ENCODE data around the gene MMP11. TPM values are rescaled to one million over a fixed set of nuclear protein-coding genes. Genes with fewer than 3 reads are reported as not detected.

The MMP11 gene
- total and polyA plus RNA-seq, 2 of the 13 experiments (the other 11 are each of a cell fraction or from before 2014, with no cell fraction given): 8.9 to 28.6 TPM

GRCh38 chr22:23750714-23751440 lies 21.8 kb upstream of the MMP11 start, which contains the start of gene ZNF70 (continued):
- no peak for TF ChIP-seq ZNF709 (CRISPR knock-in tag; IDR thresholded peaks at IDR 0.05)
- TF ChIP-seq ZNF879 (CRISPR knock-in tag; IDR thresholded peaks at IDR 0.05): no peak
- TF ChIP-seq SP5 (CRISPR knock-in tag; IDR thresholded peaks at IDR 0.05; ENCODE audit: borderline replicate concordance, low read depth): peak; percentile 57; the same call in 1 of the 2 replicates
- TF ChIP-seq JUNB (CRISPR knock-in tag; IDR thresholded peaks at IDR 0.05; ENCODE audit: borderline replicate concordance): no peak
- TF ChIP-seq MAFG (CRISPR knock-in tag; IDR thresholded peaks at IDR 0.05): no peak
- TF ChIP-seq ZBED4 (CRISPR knock-in tag; IDR thresholded peaks at IDR 0.05; ENCODE audit: borderline replicate concordance): no peak
- TF ChIP-seq TBX3 (IDR thresholded peaks at IDR 0.05; ENCODE audit: borderline replicate concordance): no peak
- no peak for TF ChIP-seq ZNF136 (CRISPR knock-in tag; IDR thresholded peaks at IDR 0.05; ENCODE audit: low read depth)
- TF ChIP-seq PLRG1 (conservative IDR thresholded peaks at IDR 0.05): no peak
- TF ChIP-seq ATF2 (CRISPR knock-in tag; IDR thresholded peaks at IDR 0.05): 0 out of 2 replicates have a peak, but pooled peaks have one; percentile 35
- no peak for TF ChIP-seq RFX3 (CRISPR knock-in tag; IDR thresholded peaks at IDR 0.05)
- TF ChIP-seq TAF1 (CRISPR knock-in tag; IDR thresholded peaks at IDR 0.05): peak; percentile 59
- TF ChIP-seq FOXK2 (IDR thresholded peaks at IDR 0.05): no peak
- no peak for TF ChIP-seq ZNF337 (CRISPR knock-in tag; IDR thresholded peaks at IDR 0.05; ENCODE audit: borderline replicate concordance, low read depth)
- peak; percentile 32; the same call in 1 of the 2 replicates for TF ChIP-seq PATZ1 (CRISPR knock-in tag; IDR thresholded peaks at IDR 0.05)
- no peak for TF ChIP-seq PBX2 (CRISPR knock-in tag; IDR thresholded peaks at IDR 0.05)
- TF ChIP-seq BCL6 (CRISPR knock-in tag; IDR thresholded peaks at IDR 0.05): no peak
- TF ChIP-seq ZNF652 (CRISPR knock-in tag; IDR thresholded peaks at IDR 0.05; ENCODE audit: borderline replicate concordance, low read depth): no peak
- TF ChIP-seq ZNF274 (CRISPR knock-in tag; IDR thresholded peaks at IDR 0.05): no peak
- no peak for TF ChIP-seq ZFP62 (CRISPR knock-in tag; IDR thresholded peaks at IDR 0.05)
- TF ChIP-seq NFKBIZ (CRISPR knock-in tag; IDR thresholded peaks at IDR 0.05): no peak
- TF ChIP-seq ZNF784 (CRISPR knock-in tag; IDR thresholded peaks at IDR 0.05; ENCODE audit: borderline replicate concordance): no peak
- no peak for TF ChIP-seq NFRKB (IDR thresholded peaks at IDR 0.05)
